ENCODE results near the gene AGPS.

AGPS gene

GRCh38 chr2:177541258-177541991, 148.9 kb downstream of the AGPS start:
- no peak overlapping the region for H3K27ac ChIP-seq
- TF ChIP-seq CTCF (IDR thresholded peaks at IDR 0.05) (no peak), ZFX (IDR thresholded peaks at IDR 0.05; ENCODE audit: borderline replicate concordance) (no peak)

GRCh38 chr2:177542396-177542795, 149.8 kb downstream of the AGPS start:
- H3K27ac ChIP-seq: no peak overlapping the region
- TF ChIP-seq CTCF (IDR thresholded peaks at IDR 0.05) (no peak), ZFX (IDR thresholded peaks at IDR 0.05; ENCODE audit: borderline replicate concordance) (no peak)

- no peak overlapping the region for H3K27ac ChIP-seq
- TF ChIP-seq ZFX (IDR thresholded peaks at IDR 0.05; ENCODE audit: borderline replicate concordance) (no peak), CTCF (IDR thresholded peaks at IDR 0.05) (no peak)
Observed at GRCh38 chr2:177543007-177543760, 150.6 kb downstream of the AGPS start.

GRCh38 chr2:177545143-177545542, 152.6 kb downstream of the AGPS start:
- H3K27ac ChIP-seq: no peak overlapping the region
- TF ChIP-seq ZFX (IDR thresholded peaks at IDR 0.05; ENCODE audit: borderline replicate concordance) (no peak), CTCF (IDR thresholded peaks at IDR 0.05) (no peak)

GRCh38 chr2:177545981-177546585, 153.5 kb downstream of the AGPS start:
- no peak overlapping the region for H3K27ac ChIP-seq
- no peak for TF ChIP-seq ZFX (IDR thresholded peaks at IDR 0.05; ENCODE audit: borderline replicate concordance)
- no peak for TF ChIP-seq CTCF (IDR thresholded peaks at IDR 0.05)

GRCh38 chr2:177547122-177547521, 154.5 kb downstream of the AGPS start:
- TF ChIP-seq ZFX (IDR thresholded peaks at IDR 0.05; ENCODE audit: borderline replicate concordance): no peak
- TF ChIP-seq CTCF (IDR thresholded peaks at IDR 0.05): no peak
- H3K27ac ChIP-seq: no peak overlapping the region

GRCh38 chr2:177547772-177548171, 155.2 kb downstream of the AGPS start:
- TF ChIP-seq CTCF (IDR thresholded peaks at IDR 0.05): no peak
- no peak for TF ChIP-seq ZFX (IDR thresholded peaks at IDR 0.05; ENCODE audit: borderline replicate concordance)
- H3K27ac ChIP-seq: no peak overlapping the region

Measured in 22Rv1 (cell line).